Measurements from ENCODE around the gene FAR2. TPM values are rescaled to one million over a fixed set of nuclear protein-coding genes. Genes with fewer than 3 reads are reported as not detected.

The FAR2 gene
- total and polyA plus RNA-seq, 4 donors = 0.81 to 7.6 (median 3.1) TPM

GRCh38 chr12:29275834-29276233 lies 126.8 kb downstream of the FAR2 start:
- Histone ChIP-seq H3K27me3 (ENCODE audit: control insufficient read depth in 4 of 4, insufficient read depth in 4 of 4, low read length in 3 of 4) (no peaks in the 10 kb centered on the region), H3K4me1 (ENCODE audit: control insufficient read depth in 4 of 4, insufficient read depth in 4 of 4, low read length in 3 of 4) (no peaks in the 10 kb centered on the region), H3K9me3 (ENCODE audit: control insufficient read depth in 4 of 4, low read length in 3 of 4) (no peaks in the 10 kb centered on the region), H3K4me3 (ENCODE audit: low read depth in 1 of 3, low read length in 3 of 3) (no peak overlapping the region), H3K36me3 (ENCODE audit: control insufficient read depth in 4 of 4, insufficient read depth in 3 of 4, low read depth in 1 of 4, low read length in 3 of 4) (no peaks in the 10 kb centered on the region), H3K27ac (ENCODE audit: low read depth in 1 of 2, low read length in 2 of 2) (no peak overlapping the region), H3K9ac (ENCODE audit: low read depth in 1 of 2, low read length in 2 of 2) (no peak overlapping the region)
- TF ChIP-seq HNF4G (IDR thresholded peaks at IDR 0.05) (no peak), GABPA (IDR thresholded peaks at IDR 0.05 in 1 of 2, conservative IDR thresholded peaks at IDR 0.05 in 1 of 2) (no peak), EGR1 (IDR thresholded peaks at IDR 0.05; ENCODE audit: low read depth in 2 of 2) (no peak), YY1 (IDR thresholded peaks at IDR 0.05) (no peak), SP1 (IDR thresholded peaks at IDR 0.05) (no peak), NR2F2 (IDR thresholded peaks at IDR 0.05) (no peak), MAX (IDR thresholded peaks at IDR 0.05) (no peak), CTCF (IDR thresholded peaks at IDR 0.05; ENCODE audit: low read depth, low read length, missing input control) (no peak), FOXA1 (IDR thresholded peaks at IDR 0.05) (no peak), RAD21 (IDR thresholded peaks at IDR 0.05) (no peak), JUND (IDR thresholded peaks at IDR 0.05) (no peak)
- WGBS = 94% methylated on average over 3 of the region's 3 CpGs
- no peak for DNase-seq (ENCODE audit: low spot score)

- no peak overlapping the region for H3K27ac ChIP-seq (ENCODE audit: low read depth in 1 of 2, low read length in 2 of 2)
- no peak for TF ChIP-seq YY1 (IDR thresholded peaks at IDR 0.05)
- TF ChIP-seq SP1 (IDR thresholded peaks at IDR 0.05) = no peak
- no peak for TF ChIP-seq JUND (IDR thresholded peaks at IDR 0.05)
- TF ChIP-seq FOXA1 (IDR thresholded peaks at IDR 0.05) = no peak
- no peak for TF ChIP-seq GABPA (IDR thresholded peaks at IDR 0.05 in 1 of 2, conservative IDR thresholded peaks at IDR 0.05 in 1 of 2)
- no peak for TF ChIP-seq REST (IDR thresholded peaks at IDR 0.05)
- no peak for TF ChIP-seq ZBTB33 (IDR thresholded peaks at IDR 0.05)
- DNase-seq (ENCODE audit: low spot score) = no peak
- no peaks in the 10 kb centered on the region for H3K36me3 ChIP-seq (ENCODE audit: control insufficient read depth in 4 of 4, insufficient read depth in 3 of 4, low read depth in 1 of 4, low read length in 3 of 4)
- H3K4me3 ChIP-seq (ENCODE audit: low read depth in 1 of 3, low read length in 3 of 3) = no peak overlapping the region
- H3K9ac ChIP-seq (ENCODE audit: low read depth in 1 of 2, low read length in 2 of 2) = no peak overlapping the region
- 93% methylated on average over 4 of the region's 4 CpGs for WGBS
- H3K9me3 ChIP-seq (ENCODE audit: control insufficient read depth in 4 of 4, low read length in 3 of 4) = no peaks in the 10 kb centered on the region
- H3K4me1 ChIP-seq (ENCODE audit: control insufficient read depth in 4 of 4, insufficient read depth in 4 of 4, low read length in 3 of 4) = no peaks in the 10 kb centered on the region
- no peaks in the 10 kb centered on the region for H3K27me3 ChIP-seq (ENCODE audit: control insufficient read depth in 4 of 4, insufficient read depth in 4 of 4, low read length in 3 of 4)
These were observed 128.2 kb downstream of the FAR2 start for GRCh38 chr12:29277231-29277630.
